Gastrocnemius medialis (tissue), 4 donors: ENCODE results near the gene LRRC8D. TPM values are rescaled to one million over a fixed set of nuclear protein-coding genes. Genes with fewer than 3 reads are reported as not detected.

Experiments
- ATAC-seq, 2 donors: fragments of 150-250 bp; one replicate each; pipeline ENCODE4 v1.9.1; 2016
- DNase-seq, 2 donors: peaks; one replicate each; pipeline ENCODE4 v3.0.0-alpha.2; 2019
- H3K27ac ChIP-seq, 4 donors: fragments of 200-600 bp; sonication (generic); 1 replicate in 1 of 4; 2 replicates in 3 of 4; pipeline ENCODE4 v1.5.1; 2016 to 2018; ENCODE audit warnings: mild to moderate bottlenecking in 2 of 4, moderate library complexity in 1 of 4
- H3K27me3 ChIP-seq, 3 donors: fragments of 200-600 bp; sonication (generic) in 2 of 3; 1 replicate in 1 of 3; 2 replicates in 2 of 3; pipeline versions ENCODE4 v1.5.1 to v1.6.0; 2016 to 2019; ENCODE audit warnings: mild to moderate bottlenecking in 1 of 3, moderate library complexity in 1 of 3
- H3K36me3 ChIP-seq, 2 donors: fragments of 200-600 bp; sonication (generic) in 1 of 2; one replicate each; pipeline ENCODE4 v1.5.1; 2017 to 2018
- H3K4me1 ChIP-seq, 2 donors: fragments of 200-600 bp; sonication (generic) in 1 of 2; one replicate each; pipeline ENCODE4 v1.5.1; 2016 to 2017; ENCODE audit warnings: mild to moderate bottlenecking in 2 of 2
- H3K4me3 ChIP-seq, 4 donors: fragments of 200-600 bp; sonication (generic) in 3 of 4; 1 replicate in 1 of 4; 2 replicates in 3 of 4; pipeline ENCODE4 v1.5.1; 2016 to 2019; ENCODE audit warnings: mild to moderate bottlenecking in 2 of 4
- H3K9me3 ChIP-seq, 3 donors: fragments of 200-600 bp; sonication (generic) in 2 of 3; 1 replicate in 1 of 3; 2 replicates in 2 of 3; pipeline ENCODE4 v1.5.1; 2016 to 2019
- CTCF ChIP-seq, 5 experiments: fragments of 450-650 bp in 3 of 5; fragments of 200-600 bp in 2 of 5; sonication (generic) in 2 of 5; IDR thresholded peaks in 4 of 5; conservative IDR thresholded peaks in 1 of 5; 1 replicate in 4 of 5; 2 replicates in 1 of 5; pipeline ENCODE4 v1.5.1; 2016 to 2019; ENCODE audit warnings: antibody characterized with exemption in 5 of 5, mild to moderate bottlenecking in 3 of 5, moderate library complexity in 3 of 5
- POLR2A ChIP-seq, 2 donors: fragments of 450-650 bp; IDR thresholded peaks; one replicate each; pipeline ENCODE4 v1.6.1; 2017; ENCODE audit warnings: antibody characterized with exemption in 2 of 2, mild to moderate bottlenecking in 2 of 2, moderate library complexity in 2 of 2
- in situ Hi-C, 4 donors: fragments of 200-750 bp; cut with MboI; loops; one replicate each; pipeline versions ENCODE4 v1.15.0 to v1.8.0; 2017; ENCODE audit warnings: low sequenced_read_pairs in 4 of 4
- intact Hi-C: fragments of 100-400 bp; cut with DNase I; formaldehyde crosslinking; loops from one replicate; pipeline ENCODE4 v1.15.1; 2023; ENCODE audit warnings: low total_unique reads
- total RNA-seq, 4 donors: library from RNA; depleted of rRNA; stranded (reverse); fragments of >200 nt; gene quantifications; one replicate each; pipeline versions ENCODE4 v1.1.0 to v1.2.3, GENCODE V29; 2016

The LRRC8D gene
- total RNA-seq, 4 donors from 2014 or later, result 3.0 to 15.0 (median 9.2) TPM

GRCh38 chr1:89808441-89809117 is 12.3 kb upstream of the LRRC8D start:
- Histone ChIP-seq H3K4me3 (no peak overlapping the region), H3K36me3 (no peaks in the 10 kb centered on the region), H3K27me3 (no peaks in the 10 kb centered on the region), H3K4me1 (no peaks in the 10 kb centered on the region), H3K27ac (no peak overlapping the region), H3K9me3 (no peaks in the 10 kb centered on the region)
- TF ChIP-seq POLR2A (IDR thresholded peaks at IDR 0.05), result no peak
- no peak for DNase-seq
- intact Hi-C loops (no loop called here), in situ Hi-C loops (loop anchor here in 3 of 4 donors (5.0 to 10.0 kb wide), 4 partner anchors 34 to 179 kb away; no protein-coding TSS in a partner anchor)
- ATAC-seq, result no peak

GRCh38 chr1:89809556-89809955 is 11.3 kb upstream of the LRRC8D start:
- H3K9me3 ChIP-seq, result no peaks in the 10 kb centered on the region
- TF ChIP-seq POLR2A (IDR thresholded peaks at IDR 0.05) (no peak), CTCF (IDR thresholded peaks at IDR 0.05 in 4 of 5, conservative IDR thresholded peaks at IDR 0.05 in 1 of 5) (no peak)
- intact Hi-C loops (no loop called here), in situ Hi-C loops (loop anchor here in 3 of 4 donors (5.0 to 10.0 kb wide), 4 partner anchors 33 to 178 kb away; no protein-coding TSS in a partner anchor)
- H3K27me3 ChIP-seq, result no peaks in the 10 kb centered on the region
- no peak for ATAC-seq
- H3K36me3 ChIP-seq, result no peaks in the 10 kb centered on the region
- no peak overlapping the region for H3K27ac ChIP-seq
- no peak overlapping the region for H3K4me3 ChIP-seq
- no peaks in the 10 kb centered on the region for H3K4me1 ChIP-seq
- no peak for DNase-seq

GRCh38 chr1:89810302-89810701 is 10.5 kb upstream of the LRRC8D start:
- Histone ChIP-seq H3K36me3 (no peaks in the 10 kb centered on the region), H3K27ac (no peak overlapping the region), H3K9me3 (no peaks in the 10 kb centered on the region), H3K4me3 (no peak overlapping the region), H3K27me3 (no peaks in the 10 kb centered on the region), H3K4me1 (no peaks in the 10 kb centered on the region)
- no peak for ATAC-seq
- TF ChIP-seq POLR2A (IDR thresholded peaks at IDR 0.05) (no peak), CTCF (IDR thresholded peaks at IDR 0.05 in 4 of 5, conservative IDR thresholded peaks at IDR 0.05 in 1 of 5) (no peak)
- no peak for DNase-seq
- intact Hi-C loops, result no loop called here
- in situ Hi-C loops, result no loop called here

GRCh38 chr1:89810880-89811279 is 10.0 kb upstream of the LRRC8D start:
- DNase-seq, result no peak
- intact Hi-C loops (no loop called here), in situ Hi-C loops (no loop called here)
- TF ChIP-seq CTCF (IDR thresholded peaks at IDR 0.05 in 4 of 5, conservative IDR thresholded peaks at IDR 0.05 in 1 of 5) (no peak), POLR2A (IDR thresholded peaks at IDR 0.05) (no peak)
- Histone ChIP-seq H3K9me3 (no peaks in the 10 kb centered on the region), H3K4me1 (no peaks in the 10 kb centered on the region), H3K27me3 (no peaks in the 10 kb centered on the region), H3K36me3 (no peaks in the 10 kb centered on the region), H3K27ac (no peak overlapping the region), H3K4me3 (no peak overlapping the region)
- ATAC-seq, result no peak

- no peak overlapping the region for H3K27ac ChIP-seq
- no peaks in the 10 kb centered on the region for H3K36me3 ChIP-seq
- in situ Hi-C loops (no loop called here), intact Hi-C loops (no loop called here)
- DNase-seq (no peak), ATAC-seq (no peak)
- no peaks in the 10 kb centered on the region for H3K9me3 ChIP-seq
- no peaks in the 10 kb centered on the region for H3K4me1 ChIP-seq
- H3K4me3 ChIP-seq, result no peak overlapping the region
- no peaks in the 10 kb centered on the region for H3K27me3 ChIP-seq
- TF ChIP-seq CTCF (IDR thresholded peaks at IDR 0.05 in 4 of 5, conservative IDR thresholded peaks at IDR 0.05 in 1 of 5), result no peak
- TF ChIP-seq POLR2A (IDR thresholded peaks at IDR 0.05), result no peak
These were observed 7.8 kb upstream of the LRRC8D start for GRCh38 chr1:89812992-89813391.
